Body of pancreas (tissue), 4 donors: Measurements from ENCODE around the gene NUBP2. TPM values are rescaled to one million over a fixed set of nuclear protein-coding genes. Genes with fewer than 3 reads are reported as not detected.
A peak's percentile ranks its signal among the peaks of the same experiment; 100 is the strongest.

ENCODE experiments used
- ATAC-seq: fragments of 150-250 bp; one replicate; pipeline ENCODE4 v1.9.1; 2016
- DNase-seq, 4 donors: peaks; one replicate each; pipeline ENCODE4 v3.0.0-alpha.2; 2019
- H3K27ac ChIP-seq, 4 donors: fragments of 200-600 bp; sonication (generic); 1 replicate in 3 of 4; 2 replicates in 1 of 4; pipeline versions ENCODE4 v1.5.1 to v1.6.1; 2016 to 2019; ENCODE audit warnings: mild to moderate bottlenecking in 1 of 4, mixed read lengths in 1 of 4, moderate library complexity in 1 of 4
- H3K27me3 ChIP-seq, 2 donors: fragments of 200-600 bp; sonication (generic); one replicate each; pipeline ENCODE4 v1.6.0; 2016; ENCODE audit warnings: mild to moderate bottlenecking in 1 of 2
- H3K36me3 ChIP-seq, 2 donors: fragments of 200-600 bp; sonication (generic); replicated peaks in 1 of 2; 2 replicates each; pipeline ENCODE4 v1.5.1; 2016; ENCODE audit warnings: low read depth in 2 of 2; ENCODE audit not compliant: insufficient read depth in 1 of 2
- H3K4me1 ChIP-seq: fragments of 200-600 bp; sonication (generic); one replicate; pipeline ENCODE4 v1.6.0; 2016
- H3K4me3 ChIP-seq, 2 donors: fragments of 200-600 bp; sonication (generic); 1 replicate in 1 of 2; 2 replicates in 1 of 2; pipeline ENCODE4 v1.5.1; 2016 to 2019
- H3K9me3 ChIP-seq, 3 donors: fragments of 200-600 bp; sonication (generic); 1 replicate in 2 of 3; 2 replicates in 1 of 3; pipeline ENCODE4 v1.5.1; 2016
- CTCF ChIP-seq, 7 experiments: fragments of 450-650 bp in 4 of 7; fragments of 200-600 bp in 3 of 7; sonication (generic) in 3 of 7; IDR thresholded peaks; one replicate each; pipeline ENCODE4 v1.5.1; 2016 to 2019; ENCODE audit warnings: antibody characterized with exemption in 7 of 7
- POLR2A ChIP-seq, 3 donors: fragments of 450-650 bp; IDR thresholded peaks; one replicate each; pipeline ENCODE4 v1.6.1; 2016; ENCODE audit warnings: antibody characterized with exemption in 3 of 3, mild to moderate bottlenecking in 2 of 3
- WGBS, 2 donors: methylation state at CpG; one replicate each; pipeline ENCODE4 v1.1.5; 2017; 5-methylcytosine and 5-hydroxymethylcytosine counted together
- intact Hi-C: fragments of 100-400 bp; cut with DNase I; formaldehyde crosslinking; loops from one replicate; pipeline ENCODE4 v1.15.1; 2023
- total RNA-seq, 2 donors: library from RNA; depleted of rRNA; stranded (reverse); fragments of >200 nt; gene quantifications; one replicate each; pipeline ENCODE4 v1.1.0, GENCODE V29; 2016

NUBP2 gene
- total RNA-seq, 2 donors from 2014 or later = 61.0 to 72.6 TPM

- Histone ChIP-seq H3K9me3 (no peaks in the 10 kb centered on the region), H3K4me3 (no peak overlapping the region), H3K36me3 (peaks cover 0 to 6% of the 10 kb centered on the region in 2 donors), H3K4me1 (peaks cover 32% of the 10 kb centered on the region), H3K27ac (no peak overlapping the region), H3K27me3 (no peaks in the 10 kb centered on the region)
- no peak for ATAC-seq
- peak in 1 of 4 donors; percentile 13 for DNase-seq
- intact Hi-C loops = no loop called here
- WGBS, 2 donors = 88 to 90% methylated on average over 8 to 25 of the region's 25 CpGs
- no peak for TF ChIP-seq POLR2A (IDR thresholded peaks at IDR 0.05)
- TF ChIP-seq CTCF (IDR thresholded peaks at IDR 0.05) = no peak
These were observed 6.9 kb downstream of the NUBP2 start for GRCh38 chr16:1789643-1790045.

- DNase-seq (no peak), ATAC-seq (no peak)
- Histone ChIP-seq H3K27ac (no peak overlapping the region), H3K4me1 (peaks cover 32% of the 10 kb centered on the region), H3K27me3 (no peaks in the 10 kb centered on the region), H3K36me3 (peaks cover 0 to 6% of the 10 kb centered on the region in 2 donors), H3K4me3 (no peak overlapping the region), H3K9me3 (no peaks in the 10 kb centered on the region)
- intact Hi-C loops = no loop called here
- 93% methylated on average over 15 of the region's 15 CpGs for WGBS, 2 donors
- TF ChIP-seq POLR2A (IDR thresholded peaks at IDR 0.05) (no peak), CTCF (IDR thresholded peaks at IDR 0.05) (no peak)
These were observed 7.5 kb downstream of the NUBP2 start for GRCh38 chr16:1790261-1790610.

DNA sequence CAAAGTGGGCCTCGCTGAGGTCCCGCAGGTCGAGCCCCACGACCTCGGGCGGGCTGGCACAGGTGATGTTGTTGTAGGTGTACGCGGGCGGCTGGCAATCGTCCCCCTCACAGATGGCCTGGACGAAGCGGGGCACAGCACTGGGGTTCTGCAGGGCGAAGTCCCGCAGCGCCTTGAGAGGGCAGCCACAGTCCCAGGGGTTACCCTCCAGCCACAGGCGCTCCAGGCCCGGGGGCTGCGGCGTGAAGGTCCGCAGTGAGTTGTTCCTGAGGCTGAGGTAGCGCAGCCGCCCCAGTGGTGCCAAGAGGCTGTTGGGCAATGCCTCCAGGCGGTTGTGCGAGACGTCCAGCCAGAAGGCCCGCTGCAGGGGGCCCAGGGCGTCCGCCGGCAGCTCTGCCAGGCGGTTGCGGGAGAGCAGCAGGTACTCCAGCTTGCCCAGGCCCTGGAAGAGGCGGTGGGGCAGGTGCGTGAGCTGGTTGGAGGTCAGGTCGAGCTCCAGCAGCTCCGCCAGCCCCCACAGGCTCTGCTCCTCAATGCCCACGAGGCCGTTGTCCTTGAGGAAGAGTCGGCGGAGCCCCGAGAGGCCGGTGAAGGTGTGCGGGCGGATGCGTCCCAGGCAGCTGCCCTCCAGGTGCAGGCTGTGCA is 8.0 kb downstream of the NUBP2 start:
- intact Hi-C loops = no loop called here
- no peaks in the 10 kb centered on the region for H3K9me3 ChIP-seq
- H3K4me1 ChIP-seq = peaks cover 28% of the 10 kb centered on the region
- DNase-seq (peak in 2 of 4 donors; percentile 5 to 13), ATAC-seq (no peak)
- H3K27ac ChIP-seq = no peak overlapping the region
- 86 to 95% methylated on average over 18 to 35 of the region's 44 CpGs for WGBS, 2 donors
- H3K36me3 ChIP-seq = peaks cover 0 to 6% of the 10 kb centered on the region in 2 donors
- no peaks in the 10 kb centered on the region for H3K27me3 ChIP-seq
- no peak for TF ChIP-seq CTCF (IDR thresholded peaks at IDR 0.05)
- H3K4me3 ChIP-seq = no peak overlapping the region

GRCh38 chr16:1791256-1791942 is 8.6 kb downstream of the NUBP2 start:
- Histone ChIP-seq H3K4me3 (no peak overlapping the region), H3K27me3 (no peaks in the 10 kb centered on the region), H3K9me3 (no peaks in the 10 kb centered on the region), H3K4me1 (peaks cover 27% of the 10 kb centered on the region), H3K36me3 (peaks cover 0 to 6% of the 10 kb centered on the region in 2 donors), H3K27ac (no peak overlapping the region)
- TF ChIP-seq POLR2A (IDR thresholded peaks at IDR 0.05) = no peak
- TF ChIP-seq CTCF (IDR thresholded peaks at IDR 0.05) = no peak
- ATAC-seq (no peak), DNase-seq (no peak)
- WGBS, 2 donors = 94 to 96% methylated on average over 7 to 51 of the region's 53 CpGs
- intact Hi-C loops = no loop called here
